HG03469 (cell line): Measurements from ENCODE around the gene IL16.

Experiments
- ATAC-seq: cut with Tn5 transposase; IDR thresholded peaks from one replicate; pipeline ENCODE4 v1.9.1; 2021; ENCODE audit warnings: mild to moderate bottlenecking, moderate library complexity, moderate number of reproducible peaks; ENCODE audit not compliant: unreplicated experiment

The IL16 gene

DNA sequence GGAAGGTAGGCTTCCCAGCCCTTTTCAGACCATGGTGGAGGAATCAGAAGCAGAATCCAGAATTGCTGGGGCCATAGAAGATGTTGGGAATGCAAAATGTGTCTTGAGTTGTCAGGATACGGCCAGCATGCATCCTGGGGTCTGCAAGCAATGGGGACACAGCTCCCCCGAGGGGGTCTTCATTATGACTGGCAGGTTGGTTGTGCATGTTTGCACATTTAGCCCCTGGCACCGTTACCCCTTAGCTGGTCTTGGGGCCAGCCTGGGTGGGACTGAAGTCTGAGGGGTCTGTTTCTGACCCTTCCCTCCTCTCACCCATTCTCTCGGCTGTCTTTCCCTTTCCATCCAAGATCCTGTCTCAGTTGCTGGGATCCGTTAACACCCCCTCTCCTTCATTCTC is 76.5 kb downstream of the IL16 start:
- no peak for ATAC-seq

DNA sequence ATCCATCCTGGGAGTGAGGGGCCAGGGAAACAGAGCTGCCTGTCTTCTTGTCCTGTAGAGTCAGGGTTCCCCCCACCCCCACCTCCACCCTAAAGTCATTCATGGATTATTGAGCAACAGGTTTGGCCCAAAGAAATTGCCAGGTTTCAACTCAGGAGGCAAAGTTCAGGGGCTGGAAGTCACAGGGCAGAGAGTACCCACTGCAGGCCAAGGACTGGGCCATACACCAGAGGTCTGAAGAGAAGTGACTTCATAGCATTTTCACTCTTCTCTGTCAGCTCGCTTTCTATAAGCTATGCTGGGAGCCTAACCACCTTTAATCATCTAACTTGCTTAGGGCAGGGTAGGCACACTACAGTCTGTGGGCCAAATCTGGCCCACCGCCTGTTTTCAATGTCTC is 77.2 kb downstream of the IL16 start:
- no peak for ATAC-seq

GRCh38 chr15:81274255-81274654 is 77.6 kb downstream of the IL16 start:
- ATAC-seq, result no peak

- no peak for ATAC-seq
Observed at GRCh38 chr15:81274931-81275707, 78.4 kb downstream of the IL16 start.

GRCh38 chr15:81275711-81276392 is 79.2 kb downstream of the IL16 start:
- no peak for ATAC-seq

DNA sequence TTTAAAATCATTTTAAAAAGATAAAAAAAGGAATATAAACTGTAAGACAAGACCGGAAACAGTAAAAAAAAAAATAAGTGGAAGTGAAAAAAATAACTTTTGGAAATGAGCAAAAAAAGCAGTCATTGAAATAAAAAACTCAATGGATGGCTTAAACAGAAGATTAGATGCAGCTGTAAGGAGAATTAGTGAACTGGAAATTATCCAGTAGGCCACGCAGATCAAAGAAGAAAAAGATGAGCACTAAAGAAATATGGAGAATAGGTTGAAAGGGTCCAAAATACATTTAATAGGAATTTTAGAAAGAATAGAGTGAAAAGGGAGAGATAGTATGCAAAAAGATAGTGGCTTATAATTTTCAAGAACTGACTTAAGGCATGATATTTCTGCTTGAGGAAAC is 80.3 kb downstream of the IL16 start:
- ATAC-seq, result no peak

- no peak for ATAC-seq
Observed at GRCh38 chr15:81277851-81278250, 81.2 kb downstream of the IL16 start.

GRCh38 chr15:81278306-81279029 is 81.8 kb downstream of the IL16 start:
- no peak for ATAC-seq

DNA sequence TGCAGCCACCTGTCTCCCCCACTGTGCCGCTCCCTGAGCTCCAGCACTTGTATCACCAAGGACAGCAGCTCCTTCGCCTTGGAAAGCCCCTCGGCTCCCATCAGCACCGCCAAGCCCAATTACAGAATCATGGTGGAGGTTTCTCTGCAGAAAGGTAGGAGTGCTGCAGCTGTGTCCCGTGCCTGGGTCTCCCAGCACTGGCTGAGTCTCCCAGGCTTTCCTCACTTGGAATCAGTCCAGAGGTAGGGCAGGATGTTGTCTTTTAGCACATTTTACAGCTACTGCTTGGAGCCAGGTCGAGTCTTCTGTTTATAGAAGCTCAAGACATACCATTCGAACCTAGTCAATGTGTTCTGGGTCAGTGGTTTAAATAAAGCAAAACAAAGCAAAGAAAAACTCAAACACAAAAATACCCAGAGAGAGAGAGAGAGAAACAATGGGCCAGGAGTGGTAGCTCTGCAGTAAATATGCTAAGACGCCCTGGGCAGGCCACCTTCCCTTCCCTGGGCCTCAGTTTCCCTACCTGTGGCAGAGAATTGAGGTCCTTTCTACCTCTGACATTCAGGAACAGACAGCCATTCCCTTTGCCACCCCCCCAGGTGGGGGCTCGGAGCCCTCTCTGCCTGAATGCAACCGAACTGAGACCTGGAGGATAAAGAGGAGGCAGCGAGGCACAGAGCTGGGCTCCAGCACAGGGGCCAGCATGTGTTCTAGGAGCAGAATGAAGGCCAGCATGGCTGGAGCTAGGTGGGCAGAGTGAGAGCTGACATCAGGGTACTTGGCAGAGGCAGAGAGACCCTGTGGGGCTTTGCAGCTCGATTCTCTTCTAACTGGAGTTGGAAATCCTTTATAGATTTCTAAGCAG is 83.2 kb downstream of the IL16 start:
- ATAC-seq, result no peak

- no peak for ATAC-seq
Observed at GRCh38 chr15:81280696-81281455, 84.2 kb downstream of the IL16 start.

- ATAC-seq, result no peak
Observed at GRCh38 chr15:81281456-81281735, 84.7 kb downstream of the IL16 start.

GRCh38 chr15:81281766-81282605 is 85.3 kb downstream of the IL16 start:
- no peak for ATAC-seq

DNA sequence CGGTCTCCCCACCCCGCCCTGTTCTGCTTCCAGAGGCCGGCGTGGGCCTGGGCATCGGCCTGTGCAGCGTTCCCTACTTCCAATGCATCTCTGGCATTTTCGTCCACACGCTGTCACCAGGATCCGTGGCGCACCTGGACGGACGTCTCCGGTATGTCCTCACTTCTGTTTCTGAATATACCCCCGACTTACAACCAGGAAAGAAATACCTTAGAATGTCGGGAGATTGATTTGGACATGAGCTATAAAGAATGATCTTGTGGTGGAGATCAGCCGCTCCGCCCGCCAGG is 85.9 kb downstream of the IL16 start:
- no peak for ATAC-seq

DNA sequence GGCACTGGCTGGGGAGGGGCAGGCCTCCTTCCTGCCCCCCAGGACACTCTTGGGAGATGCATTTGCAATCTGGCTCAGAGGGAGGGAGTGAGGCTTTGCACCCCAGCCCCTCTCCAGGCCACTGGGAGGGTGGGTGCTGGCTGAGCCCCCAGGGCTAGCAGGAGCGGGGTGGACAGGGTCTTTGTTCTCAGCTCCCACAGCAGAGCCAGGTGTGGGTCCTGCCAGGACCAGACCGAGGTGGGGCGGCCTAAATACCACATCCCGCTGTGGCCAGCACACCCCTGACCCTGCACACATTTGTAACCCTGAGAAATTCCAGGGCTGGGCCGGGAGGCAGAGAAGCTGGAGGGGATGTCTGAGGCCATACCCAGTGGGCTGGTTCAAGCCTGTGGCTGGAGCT is 86.2 kb downstream of the IL16 start:
- no peak for ATAC-seq

DNA sequence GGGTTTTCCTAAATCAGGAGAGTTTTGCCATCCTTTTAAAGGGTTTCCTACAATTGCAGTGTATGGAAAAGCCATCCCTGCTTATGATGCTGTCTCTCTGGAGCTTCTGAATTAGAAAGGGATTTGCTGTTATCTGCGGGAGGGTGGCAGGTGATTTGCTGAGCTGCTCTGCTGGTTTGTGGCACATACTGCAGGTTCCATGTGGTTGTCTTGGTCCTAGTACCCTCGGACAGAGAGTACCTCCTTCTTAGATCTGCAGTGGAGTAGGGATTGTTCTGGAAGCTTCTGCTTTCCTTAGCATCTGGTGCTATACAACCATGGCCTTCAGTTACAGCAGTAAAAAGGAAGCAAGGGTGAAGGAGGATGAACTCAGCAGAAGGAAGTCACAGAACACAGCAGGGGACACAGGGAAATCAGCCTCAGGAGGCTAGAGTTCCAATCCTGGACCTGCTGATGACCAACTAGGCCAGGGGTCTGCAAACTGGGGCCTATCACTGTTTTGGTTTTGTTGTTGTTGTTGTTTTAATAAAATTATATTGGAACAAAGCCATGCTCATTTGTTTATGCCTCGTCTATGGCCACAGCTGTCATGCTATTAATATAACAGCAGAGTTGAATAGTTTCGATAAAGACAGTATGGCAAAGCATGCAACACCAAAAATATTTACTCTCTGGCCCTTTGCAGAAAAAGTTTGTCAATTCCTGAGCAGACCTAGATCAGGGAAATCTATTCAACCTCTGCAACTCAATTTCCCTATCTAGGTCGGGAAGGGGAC is 87.8 kb downstream of the IL16 start:
- ATAC-seq, result no peak

DNA sequence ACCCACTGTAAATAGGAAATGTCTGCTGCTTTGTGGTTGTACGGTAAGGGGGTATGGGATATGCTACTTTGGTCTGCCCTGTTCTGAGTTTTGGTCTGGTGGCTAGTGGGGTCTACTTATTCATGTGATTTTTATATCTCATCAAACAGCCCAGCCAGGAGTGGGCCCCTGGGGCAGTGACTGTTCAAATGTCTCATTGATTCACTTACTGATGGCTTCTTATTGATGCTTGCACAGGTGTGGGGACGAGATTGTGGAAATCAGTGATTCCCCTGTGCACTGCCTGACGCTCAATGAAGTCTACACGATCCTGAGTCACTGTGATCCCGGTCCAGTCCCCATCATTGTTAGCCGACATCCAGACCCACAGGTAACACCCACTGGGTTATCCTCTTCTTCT is 88.8 kb downstream of the IL16 start:
- ATAC-seq, result no peak

DNA sequence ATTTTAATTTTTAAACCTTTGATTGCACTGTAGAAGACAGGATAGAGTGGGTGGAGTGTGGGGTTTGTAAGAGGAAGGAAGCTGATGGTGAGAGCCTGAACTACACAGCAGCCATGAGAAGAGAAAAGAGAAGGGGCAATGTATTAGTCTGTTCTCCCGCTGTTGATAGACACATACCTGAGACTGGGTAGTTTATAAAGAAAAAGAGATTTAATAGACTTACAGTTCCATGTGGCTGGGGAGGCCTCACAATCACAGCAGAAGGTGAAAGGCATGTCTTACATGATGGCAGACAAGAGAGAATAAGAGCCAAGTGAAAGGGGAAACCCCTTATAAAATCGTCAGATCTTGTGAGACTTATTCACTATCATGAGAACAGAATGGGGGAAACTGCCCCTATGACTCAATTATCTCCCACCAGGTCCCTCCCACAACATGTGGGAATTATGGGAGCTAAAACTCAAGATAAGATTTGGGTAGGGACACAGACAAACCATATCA is 90.0 kb downstream of the IL16 start:
- ATAC-seq, result no peak

DNA sequence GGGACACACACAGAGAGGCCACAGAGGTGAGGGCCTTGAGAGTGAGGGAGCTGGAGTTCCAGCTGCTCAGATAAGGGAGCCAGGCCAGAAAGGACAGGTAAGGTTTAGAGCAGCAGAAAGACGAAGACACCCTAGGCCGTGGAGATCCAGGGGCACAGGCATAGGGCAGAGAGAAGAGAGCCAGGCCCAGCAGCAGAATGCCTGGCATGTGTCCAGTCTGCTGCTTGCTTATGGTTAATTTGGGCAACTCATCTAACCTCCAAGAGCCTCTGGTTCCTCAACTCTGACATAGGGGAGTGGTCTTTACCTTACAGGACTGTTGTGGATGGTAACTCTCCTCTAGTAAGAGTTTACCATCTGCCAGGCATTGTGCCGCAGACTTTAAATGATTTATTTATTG is 91.4 kb downstream of the IL16 start:
- no peak for ATAC-seq

DNA sequence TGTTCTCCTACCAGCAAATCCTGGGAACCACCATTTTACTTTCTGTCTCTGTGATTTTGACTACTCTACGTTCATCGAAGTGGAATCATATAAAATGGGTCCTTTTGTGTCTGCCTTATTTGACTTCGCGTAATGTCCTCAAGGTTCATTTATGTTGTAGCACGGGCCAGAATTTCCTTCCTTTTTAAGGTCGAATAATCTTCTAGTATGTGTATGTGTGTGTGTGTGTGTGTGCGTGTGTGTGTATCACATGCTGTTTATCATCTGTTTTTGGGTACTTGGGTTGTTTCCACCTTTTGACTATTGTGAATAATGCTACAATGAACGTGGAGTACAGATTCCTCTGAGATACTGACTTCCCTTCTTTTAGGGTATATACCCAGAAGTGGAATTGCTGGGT is 91.9 kb downstream of the IL16 start:
- no peak for ATAC-seq
